H1 (cell line): ENCODE results near the gene EPB41L2. TPM values are rescaled to one million over a fixed set of nuclear protein-coding genes. Genes with fewer than 3 reads are reported as not detected.

Source experiments
- CTCF ChIA-PET: fragments of 300-600 bp; sonication (Branson Sonifier 250); formaldehyde crosslinking; loops from one replicate; lab custom pipeline; 2021; ENCODE audit not compliant: partially characterized antibody; lab: Charles Lee
- POLR2A ChIA-PET: fragments of 300-600 bp; sonication (Branson Sonifier 250); formaldehyde crosslinking; loops from one replicate; lab custom pipeline; 2021; ENCODE audit warnings: inconsistent platforms; ENCODE audit not compliant: partially characterized antibody; lab: Charles Lee
- DNase-seq, 2 experiments: peaks; one replicate each; pipeline versions ENCODE4 v3.0.0 to v3.0.0-alpha.2; 2010 to 2022; ENCODE audit warnings: low spot score in 2 of 2, low read depth in 1 of 2, mixed read lengths in 1 of 2
- FAIRE-seq: peaks from 2 replicates; lab custom pipeline; 2011; peaks lifted over from hg19 to GRCh38; lab: Jason Lieb, UNC
- H2AFZ ChIP-seq: 2 replicates; pipeline ENCODE4 v1.8.1; 2012; ENCODE audit warnings: low read length, inconsistent platforms
- H2AK5ac ChIP-seq: 2 replicates; pipeline ENCODE4 v1.6.1; 2013; ENCODE audit warnings: low read depth, low read length
- H2BK120ac ChIP-seq: replicated peaks from 2 replicates; pipeline ENCODE3; 2013; ENCODE audit warnings: low read depth, low read length, inconsistent platforms
- H2BK12ac ChIP-seq: 2 replicates; pipeline ENCODE4 v1.6.1; 2013; ENCODE audit warnings: low read depth, low read length
- H2BK15ac ChIP-seq: 2 replicates; pipeline ENCODE4 v1.6.1; 2013; ENCODE audit warnings: low read length
- H2BK20ac ChIP-seq: 2 replicates; pipeline ENCODE4 v1.6.1; 2013; ENCODE audit warnings: low read length
- H2BK5ac ChIP-seq: 2 replicates; pipeline ENCODE4 v1.6.1; 2013; ENCODE audit warnings: low read depth, low read length
- H3K14ac ChIP-seq: 2 replicates; pipeline ENCODE4 v1.6.1; 2013; ENCODE audit warnings: inconsistent platforms; ENCODE audit not compliant: insufficient read length
- H3K18ac ChIP-seq: 2 replicates; pipeline ENCODE4 v1.6.1; 2013; ENCODE audit warnings: low read length; ENCODE audit errors: extremely low read depth
- H3K23ac ChIP-seq: 2 replicates; pipeline ENCODE4 v1.6.1; 2013; ENCODE audit warnings: inconsistent platforms; ENCODE audit not compliant: insufficient read length
- H3K23me2 ChIP-seq: 2 replicates; pipeline ENCODE4 v1.6.1; 2013; ENCODE audit warnings: low read depth, low read length
- H3K27ac ChIP-seq: 2 replicates; pipeline ENCODE4 v1.6.1; 2011; ENCODE audit warnings: low read depth, low read length, inconsistent platforms
- H3K27me3 ChIP-seq, 4 experiments: replicated peaks in 1 of 4; 1 replicate in 1 of 4; 2 replicates in 3 of 4; pipeline versions ENCODE4 v1.6.1 to v1.8.1; 2011 to 2013; ENCODE audit warnings: low read length in 3 of 4, mild to moderate bottlenecking in 3 of 4, inconsistent platforms in 2 of 4, mixed read lengths in 2 of 4, moderate library complexity in 1 of 4; ENCODE audit not compliant: control insufficient read depth in 3 of 4, insufficient read depth in 3 of 4; ENCODE audit errors: extremely low read depth in 1 of 4
- H3K36me3 ChIP-seq, 4 experiments: 2 replicates each; pipeline versions ENCODE4 v1.6.1 to v1.8.1; 2011 to 2013; ENCODE audit warnings: mild to moderate bottlenecking in 4 of 4, low read length in 3 of 4, moderate library complexity in 2 of 4, control low read depth in 1 of 4, inconsistent platforms in 1 of 4; ENCODE audit not compliant: insufficient read depth in 4 of 4, control insufficient read depth in 2 of 4
- H3K4ac ChIP-seq: replicated peaks from 2 replicates; pipeline ENCODE3; 2013; ENCODE audit warnings: low read length, low read depth, mixed read lengths, inconsistent platforms; ENCODE audit not compliant: insufficient read length
- H3K4me1 ChIP-seq, 4 experiments: replicated peaks in 1 of 4; 1 replicate in 1 of 4; 2 replicates in 3 of 4; pipeline versions ENCODE4 v1.6.1 to v1.8.1; 2011 to 2013; ENCODE audit warnings: low read length in 3 of 4, inconsistent platforms in 2 of 4, mixed read lengths in 1 of 4; ENCODE audit not compliant: insufficient read depth in 4 of 4, control insufficient read depth in 3 of 4
- H3K4me2 ChIP-seq, 2 experiments: 2 replicates each; pipeline versions ENCODE4 v1.6.1 to v1.8.1; 2011 to 2013; ENCODE audit warnings: low read depth in 2 of 2, low read length in 2 of 2, control low read depth in 1 of 2, inconsistent platforms in 1 of 2, mild to moderate bottlenecking in 1 of 2; ENCODE audit not compliant: insufficient read depth in 1 of 2
- H3K4me3 ChIP-seq, 4 experiments: fragments of 200-600, 300-600 bp in 1 of 4; sonication (generic), shearing (Covaris generic), sonication (Bioruptor Twin) in 1 of 4; 2 replicates each; pipeline versions ENCODE4 v1.5.1 to v1.8.1; 2011 to 2016; ENCODE audit warnings: low read length in 4 of 4, low read depth in 3 of 4, control low read depth in 2 of 4, inconsistent platforms in 2 of 4, mild to moderate bottlenecking in 2 of 4, mixed read lengths in 1 of 4, moderate library complexity in 1 of 4; ENCODE audit not compliant: insufficient read depth in 2 of 4; ENCODE audit errors: extremely low read depth in 1 of 4
- H3K56ac ChIP-seq: replicated peaks from 2 replicates; pipeline ENCODE3; 2013; ENCODE audit warnings: low read depth, mild to moderate bottlenecking, mixed read lengths, low read length, inconsistent platforms; ENCODE audit not compliant: insufficient read length
- H3K79me1 ChIP-seq: 2 replicates; pipeline ENCODE4 v1.6.1; 2013; ENCODE audit warnings: low read depth, low read length, control low read depth
- H3K79me2 ChIP-seq, 2 experiments: 2 replicates each; pipeline versions ENCODE4 v1.6.1 to v1.8.1; 2012 to 2013; ENCODE audit warnings: low read length in 2 of 2, mild to moderate bottlenecking in 2 of 2, inconsistent platforms in 1 of 2; ENCODE audit not compliant: insufficient read depth in 2 of 2, control insufficient read depth in 1 of 2
- H3K9ac ChIP-seq, 4 experiments: replicated peaks in 1 of 4; 1 replicate in 1 of 4; 2 replicates in 3 of 4; pipeline versions ENCODE4 v1.6.1 to v1.8.1; 2011 to 2013; ENCODE audit warnings: low read depth in 3 of 4, low read length in 3 of 4, control low read depth in 2 of 4, mild to moderate bottlenecking in 2 of 4, moderate library complexity in 2 of 4, inconsistent platforms in 1 of 4; ENCODE audit errors: extremely low read depth in 1 of 4
- H3K9me3 ChIP-seq, 2 experiments: 2 replicates each; pipeline versions ENCODE4 v1.6.1 to v1.8.1; 2012 to 2013; ENCODE audit warnings: mild to moderate bottlenecking in 2 of 2, moderate library complexity in 2 of 2, control low read depth in 1 of 2, inconsistent platforms in 1 of 2, low read depth in 1 of 2, low read length in 1 of 2, mixed read lengths in 1 of 2; ENCODE audit not compliant: insufficient read depth in 2 of 2
- H4K20me1 ChIP-seq, 2 experiments: replicated peaks in 1 of 2; 2 replicates each; pipeline versions ENCODE3 to v1.8.1; 2011 to 2013; ENCODE audit warnings: inconsistent platforms in 2 of 2, low read length in 2 of 2, mild to moderate bottlenecking in 1 of 2; ENCODE audit not compliant: insufficient read depth in 2 of 2, control insufficient read depth in 1 of 2
- H4K5ac ChIP-seq: 2 replicates; pipeline ENCODE4 v1.6.1; 2013; ENCODE audit warnings: low read length, low read depth, mixed read lengths, inconsistent platforms; ENCODE audit not compliant: insufficient read length
- H4K8ac ChIP-seq: 2 replicates; pipeline ENCODE4 v1.8.0; 2013; ENCODE audit warnings: mild to moderate bottlenecking, moderate library complexity, low read length, inconsistent platforms; ENCODE audit not compliant: insufficient read depth; ENCODE audit errors: extremely low read depth
- H4K91ac ChIP-seq: replicated peaks from 2 replicates; pipeline ENCODE3; 2013; ENCODE audit warnings: low read length, mixed read lengths, inconsistent platforms; ENCODE audit not compliant: insufficient read length
- FOSL1 ChIP-seq: IDR thresholded peaks from 2 replicates; pipeline ENCODE4 v1.6.1; 2011; ENCODE audit warnings: mild to moderate bottlenecking, low read depth, low read length, moderate library complexity; ENCODE audit not compliant: insufficient read depth
- MAFK ChIP-seq: IDR thresholded peaks from 2 replicates; pipeline ENCODE4 v1.6.1; 2012; ENCODE audit warnings: low read depth, mild to moderate bottlenecking, improper control_type of control experiment, low read length
- SP1 ChIP-seq: IDR thresholded peaks from 2 replicates; pipeline ENCODE4 v1.6.1; 2011; ENCODE audit warnings: low read depth, low read length
- SP4 ChIP-seq: IDR thresholded peaks from 2 replicates; pipeline ENCODE4 v1.6.1; 2012; ENCODE audit warnings: low read length, inconsistent platforms
- TAF1 ChIP-seq: IDR thresholded peaks from 2 replicates; pipeline ENCODE4 v1.6.1; 2011; ENCODE audit warnings: mild to moderate bottlenecking, low read depth, low read length
- WGBS, 2 experiments: shearing (Covaris generic) in 1 of 2; methylation state at CpG; one replicate each; pipeline versions ENCODE4 v1.1.6 to v1.1.7; 2013 to 2015; ENCODE audit warnings: low lambda C conversion rate in 2 of 2, mixed read lengths in 2 of 2, inconsistent platforms in 1 of 2, low coverage in 1 of 2, missing lambda C conversion rate in 1 of 2; ENCODE audit not compliant: insufficient replicate concordance in 2 of 2, insufficient coverage in 1 of 2, insufficient read length in 1 of 2; ENCODE audit errors: extremely low coverage in 1 of 2, missing lambda C conversion rate in 1 of 2; 5-methylcytosine and 5-hydroxymethylcytosine counted together
- polyA plus RNA-seq, 7 experiments: library from polyadenylated mRNA; depleted of rRNA in 3 of 7; stranded (reverse) in 5 of 7; unstranded in 2 of 7; fragments of >200 nt in 5 of 7; fragments of 200-250 nt in 2 of 7; gene quantifications; 1 replicate in 5 of 7; 2 replicates in 1 of 7; 4 replicates in 1 of 7; pipeline versions ENCODE4 v1.2.1 to v1.2.3, GENCODE V29; 2011 to 2013; ENCODE audit warnings: missing spikeins in 2 of 7, mixed read lengths in 2 of 7
- total RNA-seq: library from RNA; stranded (reverse); fragmentation: NEBNext Ultra II Directional; extraction: Animal tissue kit (Norgen Biotek cat#: 25700); gene quantifications from 2 replicates; pipeline ENCODE4 v1.2.1, GENCODE V29; 2021

The EPB41L2 gene
- total and polyA plus RNA-seq, 2 of the 8 experiments (the other 6 are each of a cell fraction or from before 2014, with no cell fraction given): 22.5 to 123 TPM

GRCh38 chr6:130815200-130816071, 247.6 kb downstream of the EPB41L2 start:
- H4K8ac ChIP-seq: no peak overlapping the region
- H3K4me1 ChIP-seq: no peaks in the 10 kb centered on the region
- H3K27ac ChIP-seq: no peak overlapping the region
- no peak overlapping the region for H3K14ac ChIP-seq
- H3K18ac ChIP-seq: no peak overlapping the region
- no peak overlapping the region for H4K91ac ChIP-seq
- H2AK5ac ChIP-seq: no peak overlapping the region
- ChIA-PET CTCF (interaction anchor here (1.1 kb wide), 1 partner anchor 12 kb away, joined by 4 read pairs; the partner anchor contains the start of gene SMLR1), POLR2A (interaction anchor here (1.1 kb wide), 1 partner anchor 11 kb away, joined by 3 read pairs; no protein-coding TSS in a partner anchor)
- peaks cover 0 to 1% (median 0%) of the 10 kb centered on the region in 4 experiments; a peak in 1 of 7 replicates for H3K27me3 ChIP-seq
- H3K79me2 ChIP-seq: no peaks in the 10 kb centered on the region
- no peak overlapping the region for H2BK120ac ChIP-seq
- no peak overlapping the region for H3K4me3 ChIP-seq
- H2BK5ac ChIP-seq: no peak overlapping the region
- H3K23me2 ChIP-seq: no peaks in the 10 kb centered on the region
- no peak overlapping the region for H3K4ac ChIP-seq
- no peak overlapping the region for H4K5ac ChIP-seq
- no peak overlapping the region for H2BK20ac ChIP-seq
- no peak overlapping the region for H3K4me2 ChIP-seq
- H2BK12ac ChIP-seq: no peak overlapping the region
- no peaks in the 10 kb centered on the region for H3K36me3 ChIP-seq
- H3K9me3 ChIP-seq: no peaks in the 10 kb centered on the region
- H3K56ac ChIP-seq: no peak overlapping the region
- H2BK15ac ChIP-seq: no peak overlapping the region
- no peak for DNase-seq
- 78% methylated on average over 5 of the region's 5 CpGs; no CpG with 5 or more reads in 1 of the 2 experiments for WGBS, 2 experiments
- no peak for FAIRE-seq
- H3K79me1 ChIP-seq: no peaks in the 10 kb centered on the region
- H4K20me1 ChIP-seq: no peaks in the 10 kb centered on the region
- H2AFZ ChIP-seq: no peak overlapping the region
- no peak overlapping the region for H3K9ac ChIP-seq
- H3K23ac ChIP-seq: no peak overlapping the region
- no peak for TF ChIP-seq FOSL1
- no peak for TF ChIP-seq MAFK
- TF ChIP-seq SP1: no peak
- no peak for TF ChIP-seq SP4
- no peak for TF ChIP-seq TAF1
